ENCODE results near the gene GZMA.

The GZMA gene

DNA sequence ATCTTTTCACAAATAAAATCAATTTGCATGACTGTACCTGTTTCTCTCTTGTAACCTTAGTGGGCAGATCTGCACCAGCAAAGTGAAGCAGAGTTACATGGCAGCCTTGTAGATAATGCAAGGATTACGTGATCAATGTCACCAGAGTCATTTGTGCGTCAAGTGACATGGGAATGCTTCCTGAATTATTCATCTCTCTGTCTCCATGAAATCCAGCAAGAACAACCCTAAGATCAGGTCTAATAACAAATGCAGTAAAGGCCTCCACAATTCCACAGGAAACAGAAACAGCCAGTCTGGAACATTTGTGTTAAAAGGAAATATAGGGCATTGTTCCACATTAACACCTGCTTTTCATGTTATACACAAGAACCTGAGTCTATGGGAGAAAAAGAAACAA, 7.8 kb downstream of the GZMA start:
- DNase-seq = no peak

DNA sequence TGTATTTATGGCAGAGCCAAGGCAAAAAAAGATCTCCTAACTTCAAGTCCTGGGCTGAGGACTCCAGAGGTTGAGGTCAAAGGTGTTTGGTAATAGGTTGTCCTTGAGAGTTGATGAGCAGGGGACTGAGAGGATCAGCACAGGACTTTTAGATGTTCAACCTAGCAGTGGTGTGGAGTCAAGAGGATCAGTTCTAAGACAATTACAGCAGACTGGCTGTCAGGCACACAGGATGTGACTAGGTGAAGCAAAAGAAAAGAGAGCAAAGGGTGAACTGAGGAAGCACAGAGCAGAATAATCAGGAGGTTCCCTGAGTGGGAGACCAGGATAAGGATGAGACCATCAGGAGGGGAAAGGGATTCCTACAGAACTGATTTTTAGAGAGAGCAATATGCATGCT, 10.9 kb downstream of the GZMA start:
- no peak for DNase-seq

DNA sequence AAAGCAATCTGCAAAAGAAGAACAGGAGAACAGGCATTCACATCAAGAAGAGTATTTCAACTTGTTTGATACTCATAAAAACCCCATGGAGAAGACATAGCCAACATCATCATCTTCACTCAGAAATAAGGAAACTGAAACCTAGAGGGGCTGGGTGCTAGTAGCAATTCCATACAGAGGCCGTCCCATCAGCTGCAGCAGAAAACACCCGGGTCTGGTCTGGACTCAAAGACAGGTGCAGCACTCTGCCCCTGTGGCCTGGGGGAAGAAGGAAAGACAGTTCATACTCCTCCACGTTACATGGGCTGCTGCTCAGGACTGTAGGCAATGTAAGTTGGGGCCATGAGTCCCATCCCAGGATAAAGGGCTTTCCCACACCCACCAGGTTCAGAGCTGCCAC, 11.6 kb downstream of the GZMA start:
- no peak for DNase-seq

DNA sequence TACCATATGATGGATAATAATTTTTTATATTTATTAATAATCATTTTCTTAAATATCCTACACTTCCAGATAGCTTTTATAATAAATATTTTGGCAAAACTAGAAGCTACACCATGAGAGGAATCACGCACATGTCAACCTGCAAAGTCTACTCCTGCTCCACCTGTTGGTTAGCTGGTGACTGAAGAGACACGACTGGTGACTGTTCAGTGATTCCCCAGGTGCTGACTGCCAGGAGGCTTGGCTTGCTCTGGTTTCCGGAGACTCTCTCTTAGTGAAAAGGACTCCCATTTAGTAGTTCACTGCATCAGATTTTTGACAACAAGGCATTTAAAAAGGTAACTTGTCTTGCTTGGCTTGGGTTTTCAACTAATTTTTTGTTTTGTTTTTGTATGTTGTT, 20.9 kb downstream of the GZMA start:
- DNase-seq = no peak

DNA sequence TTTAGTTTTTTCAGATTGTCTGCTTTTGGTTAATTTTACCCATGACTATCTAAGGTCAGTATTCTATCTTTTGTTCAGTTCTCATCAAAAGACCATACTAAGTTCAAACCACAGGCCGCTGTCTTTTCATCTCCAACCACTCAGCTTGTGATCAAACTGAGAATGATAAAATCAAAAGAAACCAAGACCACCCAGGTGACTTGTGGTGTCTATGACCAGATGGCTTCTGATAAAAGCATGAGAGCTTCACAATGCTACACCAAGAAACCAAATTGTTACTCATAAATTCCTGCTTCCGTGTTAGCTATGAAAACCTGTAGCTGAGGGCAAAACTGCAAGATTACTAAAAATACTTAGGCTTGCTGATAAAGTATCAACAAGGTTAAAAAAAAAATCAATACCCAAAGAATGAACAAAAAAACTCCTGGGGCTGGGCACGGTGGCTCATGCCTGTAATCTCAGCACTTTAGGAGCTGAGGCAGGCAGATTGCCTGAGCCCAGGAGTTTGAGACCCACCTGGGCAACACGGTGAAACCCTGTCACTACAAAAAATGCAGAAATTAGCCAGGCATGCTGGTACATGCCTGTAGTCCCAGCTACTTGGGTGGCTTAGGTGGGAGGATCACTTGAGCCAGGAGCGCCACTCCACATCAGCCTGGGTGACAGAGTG, 31.7 kb downstream of the GZMA start:
- DNase-seq = peak in 2 of 5 experiments; percentile 4 to 95

DNA sequence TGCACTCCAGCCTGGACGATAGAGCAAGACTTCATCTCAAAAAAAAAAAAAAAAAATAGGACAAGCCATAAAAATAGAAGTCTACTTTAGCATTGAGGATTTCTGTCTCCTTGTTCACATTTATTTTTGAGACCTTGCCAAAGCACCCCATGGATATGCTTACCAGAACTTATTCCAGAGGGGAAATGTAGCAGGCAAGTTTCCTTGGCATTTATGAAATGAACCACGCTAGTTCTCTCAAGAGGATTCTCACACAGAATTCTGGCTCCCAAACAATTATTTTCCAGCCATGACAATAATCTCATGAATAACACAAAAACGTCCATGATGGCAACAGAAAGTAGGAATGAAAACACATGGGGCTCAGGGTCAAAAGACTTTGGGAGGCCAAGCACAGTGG, 34.1 kb downstream of the GZMA start:
- DNase-seq = no peak

DNA sequence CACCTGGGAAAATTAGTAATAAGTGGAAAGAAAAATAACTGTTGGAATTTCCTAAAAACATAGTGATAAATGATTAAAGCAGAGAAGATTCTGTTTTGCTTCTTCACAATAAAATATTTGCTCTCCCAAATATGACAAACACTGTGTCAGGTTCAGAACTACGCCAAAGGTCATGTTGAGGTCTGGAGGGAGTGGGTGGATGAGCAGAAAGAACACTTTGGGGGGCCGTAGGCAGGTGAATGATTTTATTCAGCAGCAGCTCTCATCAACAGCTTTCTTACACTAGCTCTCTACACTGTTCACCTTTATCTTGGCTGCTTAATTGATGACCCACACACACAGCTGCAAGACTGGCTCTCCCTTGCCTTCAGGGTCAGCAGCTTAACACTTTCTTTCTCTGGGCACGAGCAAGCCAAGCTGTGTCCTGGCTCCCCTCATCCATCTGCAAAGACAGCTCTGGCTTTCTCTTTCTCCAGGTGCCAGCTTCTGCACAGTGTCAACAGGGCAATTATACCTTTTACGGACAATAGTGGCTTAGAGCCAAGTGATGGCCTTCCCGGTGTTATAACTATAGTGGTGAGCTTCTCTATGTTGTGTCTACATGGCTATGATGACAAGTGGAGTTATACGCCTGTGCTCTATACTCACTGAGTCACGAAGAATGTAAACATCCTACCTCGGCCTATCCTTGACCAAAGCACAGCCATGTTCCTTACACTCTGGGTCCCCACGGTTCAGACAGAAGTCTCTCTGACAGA, 38.6 kb downstream of the GZMA start:
- no peak for DNase-seq

DNA sequence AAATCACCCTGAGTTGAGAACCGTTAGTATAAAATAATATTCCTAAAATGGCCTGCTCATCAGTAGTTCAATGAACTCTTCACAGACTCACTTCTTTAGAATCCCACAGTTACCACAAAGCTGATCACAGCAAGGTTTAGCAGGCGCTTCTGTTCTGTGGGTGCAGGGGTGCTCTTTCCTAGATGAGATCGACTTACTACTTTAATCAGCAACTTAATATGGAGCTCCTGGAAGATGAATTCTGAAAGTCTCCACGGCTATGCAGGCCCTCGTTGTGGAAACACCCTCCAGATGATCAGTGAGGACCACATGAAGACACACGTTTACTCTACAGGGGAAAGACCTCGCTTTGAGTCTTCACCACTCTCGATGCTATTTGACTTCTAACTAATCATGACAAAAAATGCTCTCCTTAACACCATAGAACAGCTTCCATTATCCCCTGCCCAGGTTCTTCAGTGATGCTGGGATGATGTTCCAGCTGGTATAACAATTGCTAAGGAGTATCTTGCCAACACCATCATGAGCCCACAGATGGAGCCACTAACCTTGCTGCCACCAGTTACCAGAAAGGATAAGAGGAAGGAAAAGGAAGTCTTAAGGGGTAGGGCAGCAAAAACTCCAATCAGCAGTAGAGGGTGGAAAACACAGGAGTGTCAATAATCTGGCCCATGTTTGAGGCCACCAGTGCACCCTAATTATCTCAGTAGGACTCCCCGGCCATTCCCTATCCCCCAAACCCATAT, 39.7 kb downstream of the GZMA start:
- peak in 1 of 5 experiments; percentile 94 for DNase-seq

DNA sequence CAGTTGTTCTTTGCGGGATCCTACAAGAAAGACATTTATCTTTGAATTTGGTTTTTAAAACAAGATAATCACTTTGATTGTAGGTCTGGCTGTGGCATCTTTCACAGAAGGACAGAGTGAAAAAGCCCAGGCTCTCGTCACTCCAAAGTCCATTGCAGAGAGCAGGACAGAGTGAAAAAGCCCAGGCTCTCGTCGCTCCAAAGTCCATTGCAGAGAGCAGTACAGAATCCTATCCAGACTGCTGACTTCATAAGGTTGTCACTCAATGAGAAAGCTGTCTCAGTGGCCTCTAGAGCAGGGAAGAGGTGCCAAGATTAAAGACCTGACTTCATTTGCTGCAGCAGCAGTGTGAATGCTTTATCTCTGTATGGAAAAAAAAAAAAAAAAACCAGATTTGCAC, 41.2 kb downstream of the GZMA start:
- DNase-seq = no peak

DNA sequence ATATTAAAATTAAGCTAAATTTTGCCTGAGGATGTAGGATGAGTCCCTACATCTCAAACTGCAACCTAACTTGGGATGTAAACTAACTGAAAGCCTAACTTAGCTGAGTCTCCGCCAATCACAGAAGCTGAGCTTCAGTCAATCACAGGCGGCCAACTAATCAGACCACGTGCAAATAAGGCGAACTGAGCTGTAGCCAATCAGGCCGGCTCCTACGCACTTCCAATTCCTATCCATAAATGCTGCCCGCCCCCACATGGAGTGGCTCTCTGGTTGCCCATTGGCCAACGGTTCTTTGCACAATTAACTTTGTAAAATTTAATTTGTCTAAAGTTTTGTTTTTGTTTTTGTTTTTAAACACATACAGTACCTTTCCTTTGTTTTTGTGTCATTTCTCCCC, 43.6 kb downstream of the GZMA start:
- DNase-seq = no peak

DNA sequence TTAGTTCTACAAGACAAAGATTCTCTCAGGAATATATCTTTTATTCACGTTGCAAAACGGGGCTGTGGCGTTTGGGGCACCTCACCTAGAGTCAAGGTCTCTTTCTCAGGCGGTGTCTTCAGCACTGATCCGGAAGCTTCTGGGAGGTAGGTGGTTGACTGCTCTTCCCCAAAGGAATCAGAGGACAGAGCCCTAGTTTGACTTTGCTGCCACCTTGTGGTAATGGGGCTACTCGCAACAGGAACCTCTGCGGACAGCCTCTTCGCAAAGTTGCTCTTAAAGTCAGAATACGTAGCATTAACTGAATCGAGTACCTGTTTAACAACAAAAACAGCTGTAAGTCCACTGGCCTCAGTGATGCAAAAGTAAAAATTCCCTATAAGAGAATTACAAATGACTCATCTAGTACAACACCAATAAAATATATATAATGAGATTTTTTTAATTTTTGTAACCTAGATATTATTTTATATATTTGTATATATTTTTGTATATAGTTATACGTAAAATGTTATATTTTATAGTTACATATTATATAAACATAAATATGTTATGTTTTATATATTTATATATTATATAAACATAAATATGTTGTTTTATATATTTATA, 44.2 kb downstream of the GZMA start:
- DNase-seq = peak; percentile 30 to 91 (median 69)

DNA sequence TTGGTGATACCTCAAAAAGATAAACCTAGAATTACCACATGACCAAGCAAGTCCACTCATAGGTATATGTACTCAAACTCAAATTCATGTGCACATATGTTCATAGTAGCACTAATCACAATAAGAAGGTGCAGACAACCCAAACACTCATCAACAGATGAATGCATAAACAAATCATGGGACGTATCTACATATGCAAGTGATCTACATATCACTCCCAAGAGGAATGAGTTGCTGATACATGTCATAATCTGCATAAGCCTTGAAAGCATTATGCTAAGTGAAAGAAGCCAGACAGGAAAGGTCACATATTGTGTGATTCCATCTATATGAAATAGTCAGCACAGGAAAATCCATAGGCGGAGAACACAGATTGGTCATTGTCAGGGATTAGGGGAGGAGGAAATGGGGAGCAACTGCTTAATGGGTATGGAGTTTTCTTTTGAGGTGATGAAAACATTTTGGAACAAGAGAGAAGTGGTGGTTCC, 46.9 kb downstream of the GZMA start:
- DNase-seq = peak in 1 of 5 experiments; percentile 28

DNA sequence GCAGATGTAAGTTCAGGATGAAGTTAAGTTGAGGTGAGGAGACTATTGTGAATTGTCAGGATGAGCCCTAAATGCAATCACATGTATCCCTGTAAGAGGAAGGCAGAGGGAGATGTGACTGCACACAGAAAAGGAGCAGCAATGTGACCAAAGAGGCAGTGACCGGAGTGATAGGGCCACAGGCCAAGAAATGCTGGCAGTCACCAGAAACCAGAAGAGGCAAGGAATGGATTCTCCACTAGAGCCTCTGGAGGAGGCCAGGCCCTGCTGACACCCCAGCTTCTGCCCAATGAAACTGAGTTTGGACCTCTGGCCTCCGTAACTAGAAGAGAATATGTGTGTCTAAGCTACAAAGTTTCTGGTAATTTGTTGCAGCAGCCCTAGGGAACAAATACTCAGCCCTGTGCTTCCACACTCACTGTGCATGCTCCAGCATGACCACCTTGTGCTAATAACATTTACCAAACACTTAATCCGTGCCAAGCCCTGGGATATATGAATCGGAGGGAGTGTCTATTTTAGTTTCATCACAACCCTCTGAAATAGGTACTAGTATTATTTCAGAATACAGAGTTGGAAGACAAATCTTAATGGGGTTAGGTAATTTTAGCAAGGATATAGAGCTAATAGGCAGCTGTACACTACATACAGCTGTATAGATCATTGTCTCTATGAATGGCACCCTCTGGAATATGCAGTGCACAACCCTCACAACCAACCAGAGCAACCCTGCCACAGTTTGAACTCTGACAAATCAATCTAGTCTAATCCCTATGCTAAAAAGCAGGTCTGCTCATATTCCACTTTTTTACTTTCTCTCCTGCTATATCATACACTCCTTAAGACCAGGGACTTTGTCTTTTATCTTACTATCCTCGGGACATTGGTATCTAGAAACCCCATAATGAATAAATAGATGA, 49.7 kb downstream of the GZMA start:
- no peak for DNase-seq

DNA sequence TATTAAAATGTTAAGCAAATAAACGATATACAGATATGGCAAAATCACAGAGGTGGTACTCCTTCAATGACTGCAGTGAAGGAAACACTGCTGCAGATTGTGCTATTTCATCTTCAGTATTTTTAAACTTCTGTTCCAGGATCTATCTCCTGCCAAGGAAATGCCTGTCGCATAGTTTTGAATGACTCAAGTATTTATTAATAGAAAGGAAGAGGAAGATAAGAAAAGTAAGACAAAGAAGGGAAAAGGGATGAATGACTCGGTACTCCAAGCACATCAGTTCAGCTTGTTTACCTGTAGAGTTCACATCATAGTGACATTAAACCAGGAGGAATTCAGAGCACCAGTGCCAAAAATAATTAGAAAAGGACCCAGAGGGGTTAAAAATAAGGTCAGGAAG, 52.4 kb downstream of the GZMA start:
- no peak for DNase-seq

All from T-helper 2 cell (primary cell).